HG02970 (cell line): Measurements from ENCODE around the gene HPSE2.
"Not testable (repeated sequence)": the region's sequence is repeated elsewhere in the genome, so short reads cannot be mapped to it uniquely, and the experiment has no call there.

ENCODE experiments used
- ATAC-seq: cut with Tn5 transposase; IDR thresholded peaks from one replicate; pipeline ENCODE4 v1.9.1; 2021; ENCODE audit warnings: mild to moderate bottlenecking, moderate library complexity, moderate number of reproducible peaks; ENCODE audit not compliant: unreplicated experiment, low FRiP score

Gene HPSE2

DNA sequence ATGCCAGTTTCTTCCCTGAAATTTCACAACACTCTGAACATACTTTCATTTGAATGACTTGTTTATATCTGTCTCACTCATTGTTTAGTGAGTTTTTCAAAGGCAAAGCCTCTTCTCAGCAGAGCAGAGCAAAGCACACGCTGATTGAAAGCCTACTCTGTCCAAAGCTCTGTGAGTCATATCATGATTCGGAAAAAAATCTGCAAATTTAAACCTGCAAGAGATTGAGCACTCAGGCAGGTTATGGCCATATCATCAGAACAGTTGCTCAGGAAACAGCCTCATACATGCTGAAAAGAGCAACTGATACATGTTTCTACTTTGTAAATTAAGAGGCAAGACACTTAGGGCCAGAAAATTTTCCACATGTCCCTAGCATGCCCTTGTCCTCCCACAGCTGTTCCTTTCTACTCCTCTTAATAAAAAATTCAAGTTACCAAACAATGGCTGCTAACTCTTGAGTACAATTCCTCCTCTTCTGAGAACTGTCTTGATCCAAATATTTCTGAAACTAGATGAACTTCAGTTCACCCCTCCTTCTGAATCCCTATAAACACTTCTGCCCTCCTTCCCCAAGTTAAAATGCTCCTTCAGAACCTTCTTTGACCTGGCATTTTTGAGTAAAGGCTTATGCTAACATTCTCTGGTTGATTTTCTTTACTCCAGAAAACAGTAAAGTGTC lies 648.4 kb downstream of the HPSE2 start:
- no peak for ATAC-seq

DNA sequence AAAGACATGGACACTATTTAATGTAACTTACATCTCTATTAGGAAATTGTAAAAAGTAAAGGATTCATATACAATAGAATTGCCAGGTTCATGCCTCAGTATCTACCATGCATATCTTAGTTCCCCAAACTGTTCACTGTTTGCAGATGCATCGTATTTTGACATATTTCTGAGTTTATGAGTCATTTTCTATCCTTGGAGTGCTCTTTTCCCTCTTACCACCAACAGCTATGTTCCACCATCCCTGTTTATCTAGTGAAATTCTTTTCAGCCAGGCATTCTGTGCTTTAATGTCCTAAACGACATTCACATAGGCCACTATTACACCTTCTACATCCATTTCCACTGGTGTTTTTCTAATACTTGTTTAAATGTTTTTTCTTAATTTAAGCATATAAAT lies 649.6 kb downstream of the HPSE2 start:
- ATAC-seq: no peak

DNA sequence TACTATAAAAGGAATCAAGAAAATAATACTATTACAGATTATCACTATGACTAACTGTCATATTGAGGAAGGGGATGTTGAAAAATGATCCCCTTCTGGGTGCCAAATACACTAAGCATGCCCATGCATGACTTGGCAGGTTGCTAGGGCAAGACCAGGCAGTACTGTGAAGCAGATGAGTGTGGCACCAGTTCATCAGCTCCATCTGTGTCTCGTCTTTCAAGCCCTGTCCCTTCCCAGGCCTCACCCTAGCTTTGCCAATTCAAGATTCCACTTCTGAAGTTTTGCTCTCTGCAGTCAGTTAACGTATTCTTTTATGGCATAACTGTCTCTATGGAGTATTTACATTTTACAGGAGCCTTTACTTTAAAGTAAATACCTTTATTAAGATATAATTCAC lies 653.3 kb downstream of the HPSE2 start:
- ATAC-seq: no peak

DNA sequence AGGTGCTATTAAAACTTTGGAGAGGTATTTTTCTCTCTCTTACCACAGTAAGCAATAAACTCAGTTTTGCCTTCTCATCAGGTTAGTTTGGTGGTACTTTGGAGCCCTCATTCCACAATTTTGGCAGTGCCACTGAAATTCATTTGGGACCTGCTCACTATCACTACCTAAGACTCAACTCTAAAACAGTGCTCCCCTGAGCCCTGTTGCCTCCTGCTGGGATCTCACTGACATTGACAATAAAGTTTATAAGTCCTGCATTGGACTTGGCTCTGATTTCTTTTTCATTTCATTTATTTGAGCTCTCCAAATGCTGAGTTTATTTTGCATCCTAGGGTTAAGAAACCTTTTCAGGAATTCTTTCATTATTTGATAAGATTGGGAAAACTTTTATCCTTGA lies 658.1 kb downstream of the HPSE2 start:
- no peak for ATAC-seq

DNA sequence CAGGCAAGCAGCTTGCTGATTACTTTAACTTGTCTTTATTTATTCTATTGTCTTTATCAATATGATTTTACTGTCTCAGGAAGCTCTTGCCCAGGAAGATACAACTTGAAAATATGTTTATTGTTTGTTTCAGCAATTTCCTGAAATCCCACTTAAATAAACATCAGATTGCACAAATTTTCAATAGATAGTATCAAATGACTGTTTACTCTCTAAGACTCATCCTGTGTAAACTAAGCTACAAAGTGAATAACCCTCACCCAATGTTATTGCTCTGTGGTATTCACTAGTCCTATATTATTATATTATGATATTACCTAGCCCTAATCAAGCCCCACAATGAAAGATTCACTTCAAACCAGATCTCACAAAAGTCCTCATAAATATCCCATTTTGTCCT lies 658.5 kb downstream of the HPSE2 start:
- no peak for ATAC-seq

DNA sequence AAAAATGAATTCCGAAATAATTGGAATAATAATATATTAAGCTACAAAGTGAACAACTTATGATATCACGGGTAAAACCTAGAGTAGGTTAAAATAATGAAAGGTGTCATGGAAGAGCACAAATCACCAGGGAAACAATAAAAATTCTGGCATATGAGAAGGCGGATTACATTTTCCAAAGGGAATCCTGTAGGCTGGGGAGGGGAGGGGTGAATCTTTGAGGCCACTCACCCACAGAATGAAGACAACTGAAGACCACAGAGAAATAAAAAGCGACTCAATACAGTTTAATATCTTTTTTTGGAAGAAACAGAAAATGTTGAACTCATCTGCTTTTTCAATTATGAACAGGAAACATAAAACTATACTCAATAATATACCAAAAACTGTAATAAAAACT lies 659.6 kb downstream of the HPSE2 start:
- ATAC-seq: no peak

DNA sequence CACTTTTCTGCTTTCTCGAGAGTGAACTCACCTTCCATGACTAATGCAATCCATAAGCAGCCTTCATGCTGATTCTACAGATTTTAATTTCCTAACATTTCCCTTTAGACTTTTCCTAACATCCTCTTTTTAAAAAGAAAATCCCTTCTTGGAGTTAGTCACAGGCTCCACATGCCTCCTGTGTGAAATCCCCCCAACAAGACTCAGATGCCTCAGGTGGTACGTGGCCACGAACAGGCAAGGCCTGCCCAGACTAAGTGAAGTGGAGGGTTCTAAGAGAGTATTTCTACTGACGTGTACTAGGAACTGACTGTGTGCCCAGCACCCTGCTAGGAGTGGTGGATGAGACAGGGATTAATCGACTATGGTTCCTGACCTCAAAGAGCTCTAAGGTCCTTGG lies 663.1 kb downstream of the HPSE2 start:
- no peak for ATAC-seq

DNA sequence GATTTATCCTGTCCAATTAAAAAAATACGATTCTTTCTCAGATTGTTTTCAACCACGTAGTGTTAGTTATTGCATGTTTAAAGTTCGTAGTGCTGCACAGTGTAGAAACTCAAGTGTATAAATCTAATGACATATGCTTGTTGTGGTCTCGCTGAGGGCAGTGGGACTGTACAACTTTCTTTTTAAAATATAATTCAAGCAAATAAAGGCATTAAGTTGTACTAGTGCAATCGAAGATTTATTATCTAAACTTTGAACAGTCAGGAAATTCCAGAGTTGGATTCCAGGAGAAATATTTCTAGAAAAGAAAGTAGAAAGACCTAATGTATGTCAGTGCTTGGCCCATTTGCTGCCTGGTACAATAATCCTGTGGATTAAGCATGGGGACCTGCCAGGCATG lies 664.8 kb downstream of the HPSE2 start:
- no peak for ATAC-seq

DNA sequence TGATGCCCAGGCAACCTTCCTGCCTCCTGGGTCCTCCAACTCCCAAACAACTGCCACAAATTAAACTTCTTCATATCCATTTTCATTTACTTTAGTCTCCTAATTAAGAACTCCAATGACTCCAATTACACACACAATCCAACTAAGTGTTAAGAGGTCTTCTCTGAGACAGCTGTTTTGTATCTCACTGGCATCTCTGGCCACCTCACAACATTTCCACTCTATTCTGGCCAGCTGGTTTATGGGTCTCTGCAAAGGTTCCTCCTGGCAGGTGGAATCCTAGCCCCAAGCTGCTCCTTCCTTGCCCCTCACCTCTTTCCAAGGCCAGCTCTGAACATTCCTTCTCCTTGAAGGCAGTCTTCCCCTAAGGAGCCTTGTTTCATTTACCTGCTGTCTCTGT lies 665.8 kb downstream of the HPSE2 start:
- no peak for ATAC-seq

DNA sequence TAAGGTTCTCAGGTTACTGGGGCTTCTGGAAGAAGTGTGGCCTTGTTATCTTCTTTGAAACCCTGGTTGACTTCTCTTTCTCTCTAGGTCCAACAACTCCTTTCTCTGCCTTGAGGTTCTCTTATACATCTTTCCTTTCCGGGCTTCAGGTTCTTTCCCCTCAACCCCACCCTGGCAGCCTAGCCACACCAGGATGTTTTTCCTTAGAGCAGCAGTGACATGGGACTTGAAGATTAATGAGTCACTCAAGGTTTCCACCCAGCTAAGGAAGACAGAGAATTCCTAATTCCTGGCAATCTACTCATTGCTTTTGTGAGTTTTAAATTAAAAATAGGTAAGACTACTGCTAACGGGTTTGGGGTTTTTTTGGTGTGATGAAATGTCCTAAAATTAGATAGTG lies 667.1 kb downstream of the HPSE2 start:
- no peak for ATAC-seq

DNA sequence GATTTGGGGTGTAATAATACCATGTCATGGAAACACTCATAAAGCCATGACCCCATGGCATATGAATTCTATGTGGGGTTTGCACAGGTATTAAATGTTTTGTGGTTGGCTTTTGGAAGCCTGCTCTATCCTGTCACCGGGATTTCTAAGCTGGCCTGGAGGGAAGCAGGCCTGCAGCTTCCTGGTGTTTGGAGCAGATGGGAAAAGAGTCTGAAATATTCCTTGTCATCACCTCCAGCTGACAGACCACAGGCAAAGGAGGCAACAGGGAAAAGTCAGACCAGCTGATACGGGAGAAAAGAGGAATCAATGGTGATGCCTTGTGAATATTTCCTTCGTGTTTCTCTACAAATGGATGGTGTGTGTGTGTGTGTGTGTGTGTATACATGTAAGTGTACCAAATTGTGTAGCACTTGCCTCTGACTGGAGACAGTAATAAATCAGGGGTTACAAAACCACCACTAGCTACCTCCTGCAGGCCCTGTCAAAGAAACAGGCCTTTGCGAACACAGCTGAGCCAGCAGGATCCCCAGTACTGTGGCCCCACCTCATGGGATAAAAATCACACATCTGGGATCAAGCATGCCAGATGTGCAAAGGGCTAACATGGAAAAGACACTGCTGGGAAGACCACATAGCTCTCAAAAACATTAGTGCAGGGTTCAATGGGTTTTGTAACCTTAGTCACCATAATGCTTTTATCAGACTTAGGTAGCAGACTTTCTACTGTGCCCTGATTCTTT lies 668.1 kb downstream of the HPSE2 start:
- no peak for ATAC-seq

DNA sequence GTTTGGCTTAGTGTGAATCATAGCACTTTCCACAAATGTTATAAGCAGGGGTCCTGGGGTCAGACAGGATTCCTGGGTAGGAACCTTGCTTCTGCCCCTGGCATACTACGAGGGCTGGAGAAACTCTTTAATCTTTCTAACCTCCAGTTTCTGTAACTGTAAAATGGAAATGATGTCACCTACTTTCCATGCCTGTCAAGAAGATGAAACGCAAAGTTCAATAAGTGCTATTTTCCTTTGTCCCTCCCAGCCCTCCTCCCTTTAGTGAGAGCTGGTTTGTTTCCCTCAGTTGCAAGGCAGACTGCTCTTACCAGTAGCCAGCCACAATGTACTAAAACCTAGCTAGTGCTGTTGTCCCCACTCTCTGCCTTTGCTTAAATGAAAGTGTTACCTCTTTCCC lies 671.8 kb downstream of the HPSE2 start:
- ATAC-seq: no peak

DNA sequence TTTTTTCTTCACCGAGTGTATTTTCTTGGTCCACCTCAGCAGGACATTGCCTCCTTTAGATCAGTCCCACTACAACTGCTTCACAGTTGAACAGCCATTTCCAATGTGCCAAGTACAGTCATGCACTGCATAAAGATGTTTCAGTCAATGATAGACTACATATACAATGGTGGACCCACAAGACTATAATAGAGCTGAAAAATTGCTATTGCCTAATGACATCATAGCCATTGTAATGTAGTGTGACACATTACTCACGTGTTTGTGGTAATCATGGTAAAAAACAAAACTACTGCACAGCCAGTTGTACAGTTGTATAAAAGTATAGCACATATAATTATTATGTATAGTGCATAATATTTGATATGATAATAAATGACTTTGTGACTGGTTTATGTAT lies 675.1 kb downstream of the HPSE2 start:
- ATAC-seq: no peak

DNA sequence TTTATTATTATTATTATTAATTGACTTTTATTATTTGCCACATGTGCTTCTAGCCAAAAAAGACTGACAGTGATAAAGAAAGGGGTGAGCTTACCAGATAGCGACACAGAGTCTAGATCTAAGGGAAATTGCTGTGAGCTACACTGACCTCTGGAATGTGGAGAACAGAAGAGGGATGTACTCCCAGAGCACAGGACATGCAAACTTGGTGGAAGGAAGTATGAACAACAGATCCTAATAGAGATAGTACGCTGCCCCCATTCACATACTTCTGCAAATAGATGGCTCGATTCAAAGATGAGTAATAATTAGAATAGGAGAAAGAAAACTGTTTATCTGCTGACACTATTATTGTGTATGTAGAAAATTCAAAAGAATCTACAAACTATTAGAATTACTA lies 679.6 kb downstream of the HPSE2 start:
- ATAC-seq: no peak

DNA sequence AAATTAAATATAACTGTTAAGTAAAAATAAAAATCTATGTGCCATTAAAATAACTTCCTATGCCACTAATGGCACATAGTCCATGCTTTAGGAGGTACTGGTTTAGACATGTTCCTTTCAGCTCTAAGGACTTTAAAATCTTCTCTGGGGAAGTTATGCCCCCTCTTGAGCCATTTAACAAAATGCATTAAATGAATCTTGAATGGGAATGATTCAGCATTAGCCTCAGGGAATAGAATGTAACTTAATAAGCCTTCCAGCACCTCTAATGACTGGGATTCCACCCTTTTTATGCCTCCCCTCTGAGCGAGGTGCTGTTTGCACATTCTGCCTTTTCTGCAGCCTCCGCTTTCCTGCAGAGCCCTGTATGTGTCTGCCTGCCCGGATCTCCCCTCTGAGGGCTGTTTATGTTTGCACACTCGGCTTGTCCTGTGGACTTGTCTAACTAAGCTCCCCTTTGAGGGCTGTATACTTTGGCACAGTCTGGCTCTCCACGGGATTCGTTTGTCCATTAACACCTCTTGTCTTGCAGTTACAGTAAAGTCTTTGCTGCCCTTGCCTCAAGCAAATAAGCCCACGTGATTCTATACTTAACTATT lies 680.5 kb downstream of the HPSE2 start:
- ATAC-seq: no peak

DNA sequence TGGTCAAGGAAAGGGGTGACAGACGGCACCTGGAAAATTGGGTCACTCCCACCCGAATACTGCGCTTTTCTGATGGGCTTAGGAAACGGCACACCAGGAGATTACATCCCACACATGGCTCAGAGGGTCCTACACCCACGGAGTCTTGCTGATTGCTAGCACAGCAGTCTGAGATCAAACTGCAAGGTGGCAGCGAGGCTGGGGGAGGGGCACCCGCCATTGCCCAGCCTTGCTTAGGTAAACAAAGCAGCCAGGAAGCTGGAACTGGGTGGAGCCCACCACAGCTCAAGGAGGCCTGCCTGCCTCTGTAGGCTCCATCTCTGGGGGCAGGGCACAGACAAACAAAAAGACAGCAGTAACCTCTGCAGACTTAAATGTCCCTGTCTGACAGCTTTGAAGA lies 694.1 kb downstream of the HPSE2 start:
- ATAC-seq: not testable (repeated sequence)

DNA sequence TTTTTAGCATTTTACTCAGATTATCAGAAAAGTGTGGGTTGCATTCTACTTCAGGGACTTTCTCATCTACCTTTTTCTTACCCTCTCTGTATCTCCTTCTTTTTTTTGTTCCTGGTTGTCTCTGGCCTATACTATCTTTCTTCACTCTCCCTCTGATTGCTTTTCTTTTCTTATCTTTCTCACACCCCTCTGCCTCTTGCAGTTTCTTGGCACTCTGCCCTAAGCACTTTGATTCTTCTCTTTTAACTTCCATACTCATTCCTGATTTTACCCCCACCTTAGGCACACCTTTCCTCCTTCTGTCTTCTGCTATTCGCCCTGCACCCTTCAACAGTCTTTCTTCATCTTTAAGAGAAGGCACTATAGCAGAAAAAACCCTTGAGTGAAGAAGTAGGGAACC lies 696.1 kb downstream of the HPSE2 start:
- no peak for ATAC-seq

DNA sequence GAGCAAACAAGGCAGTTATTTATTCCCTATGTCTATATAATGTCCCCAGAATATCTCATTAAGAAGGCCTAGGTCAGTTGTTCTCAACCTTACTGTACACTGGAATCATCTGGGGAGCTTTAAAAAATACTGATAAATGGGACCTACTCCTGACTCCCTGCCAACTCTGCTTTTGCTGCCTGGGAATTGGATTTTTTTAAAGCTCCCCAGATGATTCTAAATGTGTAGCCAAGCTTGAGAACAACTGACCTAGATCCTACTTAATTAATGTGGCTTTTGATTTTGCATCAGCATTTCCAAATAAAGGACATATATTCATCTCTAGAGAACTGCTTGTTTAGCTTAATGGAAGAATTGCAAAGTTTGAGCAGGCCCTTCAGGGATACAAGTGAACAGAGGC lies 697.2 kb downstream of the HPSE2 start:
- ATAC-seq: no peak

DNA sequence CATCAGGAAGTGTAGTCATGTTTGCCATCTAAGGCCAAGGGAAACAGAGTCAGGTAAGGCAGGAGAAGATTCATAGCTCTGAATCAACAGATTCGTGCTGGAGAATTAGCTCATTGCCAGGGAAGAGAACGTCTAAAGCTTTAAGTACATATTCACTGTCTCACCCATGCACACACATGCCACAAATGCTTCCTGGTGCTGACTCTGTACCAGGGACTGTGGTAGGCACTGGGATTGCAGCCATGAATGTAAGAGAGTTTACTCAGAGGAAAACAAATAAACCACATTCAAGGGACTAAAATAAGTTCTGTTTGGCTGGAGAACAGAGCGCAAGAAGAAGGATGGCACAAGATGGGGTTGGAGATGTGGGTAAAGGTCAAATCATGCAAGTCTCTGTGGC lies 699.1 kb downstream of the HPSE2 start:
- no peak for ATAC-seq

DNA sequence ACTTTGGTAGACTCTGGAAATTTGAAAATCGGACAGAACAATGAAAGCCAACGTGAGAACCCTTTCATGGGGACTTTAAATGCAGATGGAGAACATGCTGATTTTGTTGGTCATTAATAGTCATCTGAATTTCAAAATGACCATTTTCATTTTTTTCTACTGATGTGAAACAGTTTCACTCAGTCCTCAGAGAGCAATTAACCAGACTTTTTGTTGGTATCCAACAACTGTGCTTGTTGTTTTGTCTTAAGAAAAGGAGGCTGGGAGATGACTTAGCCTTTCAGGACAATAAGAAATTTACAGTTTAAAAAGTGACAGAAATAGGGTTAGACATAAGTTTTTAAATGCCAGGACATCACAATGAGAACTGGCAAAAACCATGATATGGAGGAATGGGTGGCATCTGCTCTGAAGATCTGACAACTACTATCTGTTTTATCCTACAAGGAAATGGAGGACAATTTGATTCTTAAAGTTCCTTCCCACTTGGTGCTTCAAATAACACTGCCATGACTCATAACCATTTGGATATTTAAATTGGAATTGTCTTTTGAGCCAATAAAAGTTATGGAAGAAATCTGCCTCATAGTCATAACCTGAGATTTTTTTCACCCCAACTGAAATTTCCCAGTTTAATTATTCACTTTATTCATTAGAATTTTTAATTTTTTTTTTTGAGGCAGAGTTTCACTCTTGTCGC lies 701.8 kb downstream of the HPSE2 start:
- ATAC-seq: no peak

DNA sequence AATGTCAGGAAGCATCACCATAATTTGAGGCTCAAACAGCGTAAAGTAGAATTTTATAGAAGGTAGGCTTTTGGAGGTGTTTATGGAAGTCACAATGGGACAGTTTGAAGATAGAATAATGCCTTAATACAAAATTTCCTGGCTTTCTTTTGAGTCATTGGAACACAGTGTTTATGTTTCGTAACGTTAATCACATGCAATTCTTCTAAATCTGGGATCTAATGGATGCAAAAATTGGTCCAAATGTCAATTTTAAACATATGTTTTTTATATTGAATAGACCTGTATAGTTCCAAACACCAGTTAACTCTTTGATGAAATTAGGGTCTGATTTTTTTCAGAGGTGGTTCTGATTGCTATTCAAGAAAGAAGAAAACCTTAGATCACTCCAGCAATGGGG lies 702.4 kb downstream of the HPSE2 start:
- ATAC-seq: no peak
